ENCODE results near the gene DAB2IP.
A peak's percentile ranks its signal among the peaks of the same experiment; 100 is the strongest.
"Not testable (repeated sequence)": the region's sequence is repeated elsewhere in the genome, so short reads cannot be mapped to it uniquely, and the experiment has no call there.

Gene DAB2IP

GRCh38 chr9:121627427-121627826 is 24.0 kb upstream of the DAB2IP start:
- no peak for DNase-seq

- no peak for DNase-seq
These were observed 23.0 kb upstream of the DAB2IP start for GRCh38 chr9:121628401-121628800.

- no peak for DNase-seq
These were observed 20.3 kb upstream of the DAB2IP start for GRCh38 chr9:121631115-121631514.

- no peak for DNase-seq
These were observed 19.4 kb upstream of the DAB2IP start for GRCh38 chr9:121631978-121632418.

- no peak for DNase-seq
These were observed 18.2 kb upstream of the DAB2IP start for GRCh38 chr9:121633119-121633714.

GRCh38 chr9:121633736-121634135 is 17.7 kb upstream of the DAB2IP start:
- no peak for DNase-seq

GRCh38 chr9:121634329-121635261 is 16.8 kb upstream of the DAB2IP start:
- DNase-seq: peak; percentile 27 to 46

GRCh38 chr9:121635300-121635876 is 16.0 kb upstream of the DAB2IP start:
- no peak for DNase-seq

GRCh38 chr9:121636341-121636865 is 15.0 kb upstream of the DAB2IP start:
- no peak for DNase-seq

- DNase-seq: no peak
These were observed 14.3 kb upstream of the DAB2IP start for GRCh38 chr9:121636978-121637712.

GRCh38 chr9:121637713-121638220 is 13.7 kb upstream of the DAB2IP start:
- no peak for DNase-seq

- no peak for DNase-seq
These were observed 13.0 kb upstream of the DAB2IP start for GRCh38 chr9:121638399-121638798.

GRCh38 chr9:121638901-121639592 is 12.4 kb upstream of the DAB2IP start:
- no peak for DNase-seq

- no peak for DNase-seq
These were observed 11.8 kb upstream of the DAB2IP start for GRCh38 chr9:121639619-121640018.

GRCh38 chr9:121640076-121640475 is 11.4 kb upstream of the DAB2IP start:
- peak; percentile 65 to 70 for DNase-seq

- no peak for DNase-seq
These were observed 10.8 kb upstream of the DAB2IP start for GRCh38 chr9:121640491-121641223.

GRCh38 chr9:121641224-121641611 is 10.2 kb upstream of the DAB2IP start:
- no peak for DNase-seq

- DNase-seq: no peak
These were observed 8.7 kb upstream of the DAB2IP start for GRCh38 chr9:121642758-121643157.

- DNase-seq: no peak
These were observed 8.0 kb upstream of the DAB2IP start for GRCh38 chr9:121643473-121643872.

- not testable (repeated sequence) for DNase-seq
These were observed 7.4 kb upstream of the DAB2IP start for GRCh38 chr9:121644040-121644439.

GRCh38 chr9:121645003-121645402 is 6.4 kb upstream of the DAB2IP start:
- no peak for DNase-seq

All from activated T-cell treated with anti-CD3 and anti-CD28 coated beads, Interleukin-2, amount 50 U/mL, for 48 hours (primary cell).